ENCODE data around the gene DHCR24. TPM values are rescaled to one million over a fixed set of nuclear protein-coding genes. Genes with fewer than 3 reads are reported as not detected.

The DHCR24 gene
- total RNA-seq, 2 donors from 2014 or later, result 243 to 340 TPM

DNA sequence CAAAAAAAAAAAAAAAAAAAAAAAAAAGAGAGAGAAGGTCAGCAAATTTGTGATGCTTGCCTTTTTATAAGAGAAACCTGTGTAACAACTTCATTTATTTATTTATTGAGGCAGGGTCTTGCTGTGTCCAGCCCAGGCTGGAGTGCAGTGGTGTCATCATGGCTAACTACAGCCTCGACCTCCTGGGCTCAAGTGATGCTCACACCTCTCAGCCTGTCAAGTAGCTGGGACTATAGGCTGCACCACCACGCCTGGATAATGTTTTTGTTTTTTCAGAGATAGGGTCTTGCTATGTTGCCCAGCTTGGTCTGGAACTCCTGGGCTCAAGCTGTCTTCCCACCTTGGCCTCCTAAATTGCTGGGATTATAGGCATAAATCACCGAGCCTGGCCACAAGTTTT lies 42.4 kb downstream of the DHCR24 start:
- TF ChIP-seq CTCF (conservative IDR thresholded peaks at IDR 0.05), result no peak
- peaks cover 25% of the 10 kb centered on the region for H3K36me3 Mint-ChIP-seq (ENCODE audit: low read depth)
- H3K9me3 Mint-ChIP-seq, result no peaks in the 10 kb centered on the region
- DNase-seq, result peak; percentile 38
- H3K27ac Mint-ChIP-seq, result no peak overlapping the region
- no peak overlapping the region for H3K9ac ChIP-seq (ENCODE audit: extremely low read depth, low read length, poor library complexity, severe bottlenecking)
- no peak overlapping the region for H3K4me3 ChIP-seq (ENCODE audit: low read length)
- H3K4me1 Mint-ChIP-seq, result no peaks in the 10 kb centered on the region
- H3K27me3 Mint-ChIP-seq (ENCODE audit: insufficient read depth), result no peaks in the 10 kb centered on the region
- H3K4me1 ChIP-seq (ENCODE audit: control insufficient read depth, insufficient read depth, low read length), result no peaks in the 10 kb centered on the region
- H3K36me3 ChIP-seq (ENCODE audit: control insufficient read depth, insufficient read depth, low read length), result peaks cover 27% of the 10 kb centered on the region
- no peak overlapping the region for H3K27ac ChIP-seq (ENCODE audit: low read depth, low read length)
- no peaks in the 10 kb centered on the region for H3K9me3 ChIP-seq (ENCODE audit: control insufficient read depth, low read length)
- no peaks in the 10 kb centered on the region for H3K27me3 ChIP-seq (ENCODE audit: control insufficient read depth, insufficient read depth, low read length, poor library complexity, severe bottlenecking)
- H3K4me3 Mint-ChIP-seq, result no peak overlapping the region
- 95 to 100% methylated on average over 1 to 3 of the region's 3 CpGs for WGBS, 2 experiments (ENCODE audit: insufficient coverage in 1 of 2, insufficient read length in 1 of 2)

DNA sequence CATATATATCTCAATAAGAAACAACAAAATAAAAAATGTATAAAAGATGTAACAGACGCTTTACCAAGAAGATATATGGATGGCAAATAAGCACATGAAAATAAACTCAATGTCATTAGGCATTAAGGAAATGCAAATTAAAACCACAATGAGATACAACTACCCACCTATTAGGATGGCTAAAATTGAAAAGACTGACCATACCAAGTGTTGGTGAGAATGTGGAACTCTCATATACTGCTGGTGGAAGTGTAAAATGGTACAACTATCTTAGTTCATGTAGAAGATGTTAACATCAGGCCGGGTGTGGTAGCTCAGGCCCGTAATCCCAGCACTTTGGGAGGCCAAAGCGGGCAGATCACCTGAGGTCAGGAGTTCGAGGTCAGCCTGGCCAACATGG lies 43.5 kb downstream of the DHCR24 start:
- 97 to 100% methylated on average over 4 of the region's 5 CpGs for WGBS, 2 experiments (ENCODE audit: insufficient coverage in 1 of 2, insufficient read length in 1 of 2)
- DNase-seq, result peak; percentile 18
- TF ChIP-seq CTCF (conservative IDR thresholded peaks at IDR 0.05), result no peak
- no peaks in the 10 kb centered on the region for H3K4me1 Mint-ChIP-seq
- no peaks in the 10 kb centered on the region for H3K9me3 Mint-ChIP-seq
- peaks cover 14% of the 10 kb centered on the region for H3K36me3 Mint-ChIP-seq (ENCODE audit: low read depth)
- Histone ChIP-seq H3K9me3 (ENCODE audit: control insufficient read depth, low read length) (no peaks in the 10 kb centered on the region), H3K36me3 (ENCODE audit: control insufficient read depth, insufficient read depth, low read length) (peaks cover 16% of the 10 kb centered on the region), H3K4me3 (ENCODE audit: low read length) (no peak overlapping the region), H3K9ac (ENCODE audit: extremely low read depth, low read length, poor library complexity, severe bottlenecking) (no peak overlapping the region), H3K27ac (ENCODE audit: low read depth, low read length) (no peak overlapping the region), H3K4me1 (ENCODE audit: control insufficient read depth, insufficient read depth, low read length) (no peaks in the 10 kb centered on the region), H3K27me3 (ENCODE audit: control insufficient read depth, insufficient read depth, low read length, poor library complexity, severe bottlenecking) (no peaks in the 10 kb centered on the region)
- H3K4me3 Mint-ChIP-seq, result no peak overlapping the region
- H3K27ac Mint-ChIP-seq, result no peak overlapping the region
- H3K27me3 Mint-ChIP-seq (ENCODE audit: insufficient read depth), result no peaks in the 10 kb centered on the region

- Mint-ChIP-seq H3K4me1 (no peaks in the 10 kb centered on the region), H3K9me3 (no peaks in the 10 kb centered on the region), H3K4me3 (no peak overlapping the region), H3K27ac (no peak overlapping the region), H3K27me3 (ENCODE audit: insufficient read depth) (no peaks in the 10 kb centered on the region), H3K36me3 (ENCODE audit: low read depth) (peaks cover 9% of the 10 kb centered on the region)
- Histone ChIP-seq H3K9me3 (ENCODE audit: control insufficient read depth, low read length) (no peaks in the 10 kb centered on the region), H3K4me1 (ENCODE audit: control insufficient read depth, insufficient read depth, low read length) (no peaks in the 10 kb centered on the region), H3K27ac (ENCODE audit: low read depth, low read length) (no peak overlapping the region), H3K27me3 (ENCODE audit: control insufficient read depth, insufficient read depth, low read length, poor library complexity, severe bottlenecking) (no peaks in the 10 kb centered on the region), H3K36me3 (ENCODE audit: control insufficient read depth, insufficient read depth, low read length) (peaks cover 11% of the 10 kb centered on the region), H3K4me3 (ENCODE audit: low read length) (no peak overlapping the region), H3K9ac (ENCODE audit: extremely low read depth, low read length, poor library complexity, severe bottlenecking) (no peak overlapping the region)
- TF ChIP-seq CTCF (conservative IDR thresholded peaks at IDR 0.05), result no peak
- DNase-seq, result peak; percentile 49
- WGBS, 2 experiments (ENCODE audit: insufficient coverage in 1 of 2, insufficient read length in 1 of 2), result 76 to 88% methylated on average over 4 to 9 of the region's 9 CpGs
Measured at GRCh38 chr1:54842963-54843362, 44.0 kb downstream of the DHCR24 start.

Measured in endodermal cell (in vitro differentiated cells).